Fibroblast of skin of right biceps (primary cell): ENCODE measurements around the gene CACNB4.

Experiments
- DNase-seq: peaks from one replicate; pipeline ENCODE4 v3.0.0-alpha.2; 2013

The CACNB4 gene

DNA sequence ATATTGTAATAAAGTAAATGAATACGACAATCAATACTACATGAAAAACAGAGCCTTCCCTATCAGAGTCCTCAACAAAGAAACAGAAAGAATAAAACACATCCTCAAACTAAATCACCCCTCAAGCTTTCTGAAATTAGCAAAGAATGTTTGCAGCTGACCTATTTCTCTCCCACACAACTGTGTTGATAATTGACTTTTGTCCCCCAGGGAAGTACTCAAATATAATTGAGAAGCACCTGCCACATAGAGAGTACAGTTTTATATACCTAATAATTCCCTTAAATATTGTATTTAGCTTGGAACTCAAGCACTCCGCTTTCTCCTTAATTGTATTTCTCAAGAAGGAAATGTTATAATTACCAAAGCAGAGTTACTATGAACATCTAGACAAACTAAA lies 12.6 kb downstream of the CACNB4 start:
- no peak for DNase-seq

DNA sequence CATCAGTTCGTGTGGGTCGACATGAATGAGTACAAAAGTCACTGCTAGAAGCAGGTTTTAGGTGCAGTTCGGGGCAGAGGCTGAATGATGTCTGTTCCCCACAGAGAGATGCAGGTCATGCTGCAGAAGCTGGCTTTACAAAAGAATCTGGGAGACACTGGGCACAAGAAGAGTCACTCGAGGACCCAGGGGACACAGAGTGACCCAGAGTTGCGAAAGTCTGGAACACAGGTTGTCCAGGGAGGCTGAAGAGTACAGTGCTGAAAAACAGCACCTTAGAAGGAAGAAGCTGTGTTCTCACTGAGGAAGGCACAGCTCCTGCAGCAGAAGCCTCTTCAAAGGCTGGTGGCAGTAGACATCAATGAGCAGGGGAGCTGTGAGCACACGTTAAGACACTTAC lies 14.8 kb downstream of the CACNB4 start:
- DNase-seq = no peak

DNA sequence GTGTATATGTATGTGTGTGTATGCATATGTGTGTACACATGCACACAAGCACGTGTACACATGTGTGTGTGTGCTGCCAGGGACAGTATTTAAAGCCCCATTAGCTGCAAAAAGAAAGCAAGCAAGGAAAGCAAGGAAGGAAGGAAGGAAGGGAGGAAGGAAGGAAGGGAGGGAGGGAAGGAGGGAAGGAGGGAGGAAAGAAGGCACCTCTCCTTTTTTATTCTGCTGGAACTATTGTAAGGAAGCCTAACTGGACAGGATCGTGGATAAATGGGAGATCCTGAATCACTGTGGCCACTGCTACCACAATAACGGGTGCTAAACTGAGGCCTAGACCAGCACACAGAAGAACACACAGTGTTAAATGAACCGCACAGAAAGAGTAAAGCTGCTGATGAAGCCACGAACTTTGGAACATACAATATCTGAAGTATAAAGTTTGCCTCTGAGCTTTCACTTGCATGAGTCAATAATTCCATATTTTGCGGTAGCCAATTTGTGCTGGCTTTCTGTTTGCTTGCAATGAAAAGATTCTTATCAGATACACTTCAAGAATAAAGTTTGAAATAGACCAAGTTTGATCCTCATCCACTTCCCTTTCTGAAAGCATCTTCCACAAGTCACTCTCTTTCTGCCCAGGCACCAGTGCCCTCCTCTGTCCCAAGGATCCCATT lies 15.5 kb downstream of the CACNB4 start:
- no peak for DNase-seq

DNA sequence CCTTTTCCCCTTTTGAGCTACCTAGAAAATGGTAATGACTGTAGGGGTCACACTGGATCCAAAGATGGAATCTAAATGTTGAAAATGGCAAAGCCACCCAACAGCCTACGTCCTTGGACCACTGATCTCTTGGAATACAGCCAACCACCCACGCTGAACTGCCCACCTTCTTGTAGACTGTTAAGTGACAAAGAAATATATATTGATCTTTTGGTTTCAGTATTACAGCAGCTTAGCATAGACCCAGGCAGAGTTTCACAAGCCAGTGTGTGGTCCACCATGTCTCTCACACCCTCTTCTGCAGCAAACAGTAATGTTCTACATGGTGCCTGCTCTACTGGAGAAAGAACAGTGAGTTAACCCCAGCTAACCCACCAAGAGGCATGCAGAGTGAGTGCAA lies 20.2 kb downstream of the CACNB4 start:
- no peak for DNase-seq

DNA sequence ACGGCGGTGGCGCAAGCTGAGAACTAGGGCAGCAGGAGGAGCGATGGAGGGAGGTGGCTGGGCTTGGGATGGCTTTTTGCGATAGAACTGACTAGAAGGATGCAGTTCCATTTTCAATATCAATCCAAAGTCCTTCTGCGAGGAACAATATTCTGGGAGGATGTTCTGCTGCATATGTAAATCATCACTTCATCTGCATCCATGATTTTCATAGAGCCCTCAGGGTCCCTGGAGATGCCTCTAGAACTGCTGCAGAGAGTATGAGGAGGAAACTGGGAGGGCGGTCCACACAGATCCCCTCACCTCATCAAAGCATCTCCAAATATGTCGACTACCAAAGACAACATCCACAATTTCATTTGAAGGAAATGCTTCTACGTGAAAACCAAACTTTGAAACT lies 20.8 kb downstream of the CACNB4 start:
- DNase-seq = no peak

DNA sequence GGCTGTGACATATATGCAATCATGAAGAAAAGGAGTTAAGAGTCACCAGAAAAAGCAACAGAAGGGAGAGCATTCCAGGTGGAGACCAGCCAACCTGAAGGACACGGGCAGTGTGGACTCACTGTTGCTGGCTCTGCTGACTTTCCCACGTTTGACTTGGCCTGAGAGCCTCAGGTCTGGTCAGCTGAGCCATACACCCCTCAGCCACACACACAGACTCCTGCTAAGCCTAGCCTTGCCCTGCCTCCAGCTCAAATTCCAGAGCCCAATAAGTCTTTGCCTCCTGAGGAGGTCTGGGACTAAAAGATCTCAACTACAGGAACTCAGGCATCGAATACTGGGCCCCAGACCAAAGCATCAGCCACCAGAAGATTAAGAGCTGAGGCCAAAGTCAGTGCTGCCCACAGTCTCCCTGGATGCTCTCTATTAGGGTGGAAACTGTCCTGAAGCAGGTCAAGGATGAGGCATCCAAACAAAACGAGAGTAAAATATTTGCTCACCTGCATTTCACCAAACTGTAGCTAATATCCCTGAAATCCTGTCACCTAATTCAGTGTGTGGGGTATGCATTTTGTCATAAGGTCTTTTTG lies 23.3 kb downstream of the CACNB4 start:
- no peak for DNase-seq

DNA sequence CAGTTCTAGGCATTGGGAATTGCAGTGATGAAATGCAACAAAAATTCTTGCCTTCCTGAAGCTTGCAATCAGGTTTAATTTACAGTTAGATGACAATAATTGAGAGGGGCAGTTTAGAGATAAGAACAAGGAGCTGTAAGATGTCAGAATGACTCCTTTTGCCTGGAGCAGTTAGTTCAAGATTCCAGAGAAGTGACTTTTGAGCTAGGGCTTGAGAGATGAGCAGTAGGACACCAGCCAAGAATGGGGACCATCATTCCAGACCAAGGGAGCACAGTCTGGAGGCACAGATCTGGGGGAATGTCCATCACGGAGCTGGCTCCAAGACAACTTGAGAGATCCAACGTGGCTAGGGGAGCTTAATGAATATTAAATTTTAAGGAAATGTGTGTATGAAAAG lies 26.8 kb downstream of the CACNB4 start:
- DNase-seq = no peak

DNA sequence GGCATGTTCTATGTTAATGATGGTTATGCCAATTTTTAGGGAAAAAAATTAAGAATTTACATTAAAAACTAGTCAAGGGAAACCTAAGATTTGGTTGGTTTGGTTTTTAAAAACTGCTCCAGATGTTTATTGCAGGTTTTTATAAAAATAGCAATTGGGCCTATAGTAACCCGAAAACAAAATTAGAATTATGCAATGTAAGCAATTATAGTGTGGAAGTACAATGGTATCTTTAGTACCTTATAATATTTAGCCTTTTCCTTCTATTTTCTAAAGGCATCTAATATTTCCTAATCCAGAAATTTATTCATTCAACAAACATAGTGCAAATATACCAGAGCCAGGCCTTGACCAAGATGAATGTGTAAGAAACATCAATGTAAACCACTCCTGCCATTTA lies 27.3 kb downstream of the CACNB4 start:
- no peak for DNase-seq

DNA sequence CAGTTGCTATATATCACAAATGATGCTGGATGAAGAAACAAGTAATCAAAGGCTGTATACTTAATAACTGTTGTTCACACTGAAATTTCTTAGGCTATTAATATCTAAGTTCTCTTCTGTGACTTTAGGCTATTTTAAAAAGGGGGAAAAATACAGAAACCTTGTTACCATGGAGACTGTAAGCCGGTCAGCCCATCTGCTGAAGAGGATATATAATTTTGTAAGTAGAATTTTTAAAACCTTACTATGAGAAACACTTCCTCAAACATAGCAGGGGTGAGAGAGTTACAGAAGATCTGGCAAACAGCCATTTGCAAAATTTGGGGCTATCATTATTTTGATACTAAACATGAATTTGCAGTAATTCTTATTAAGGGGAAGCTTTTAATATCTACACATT lies 27.8 kb downstream of the CACNB4 start:
- no peak for DNase-seq

DNA sequence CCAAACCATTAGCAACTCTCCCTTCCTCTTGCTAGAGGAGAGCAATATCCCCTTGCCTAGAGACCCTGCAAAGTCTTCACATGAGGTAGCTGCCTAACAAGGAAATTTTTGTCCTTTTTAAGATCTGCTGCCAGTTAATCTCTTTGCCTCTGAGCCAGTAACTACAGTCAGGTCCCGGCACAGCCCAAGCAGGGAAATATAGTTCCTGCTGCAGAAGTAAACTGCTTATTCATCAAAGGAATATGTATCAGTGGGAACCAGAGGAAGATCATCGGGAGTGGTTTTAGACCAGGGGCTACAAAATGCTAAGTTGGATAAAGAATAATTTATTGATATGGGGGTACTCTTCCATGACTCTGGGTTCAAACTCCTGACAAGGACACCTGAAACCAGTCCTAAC lies 30.6 kb downstream of the CACNB4 start:
- DNase-seq = no peak

DNA sequence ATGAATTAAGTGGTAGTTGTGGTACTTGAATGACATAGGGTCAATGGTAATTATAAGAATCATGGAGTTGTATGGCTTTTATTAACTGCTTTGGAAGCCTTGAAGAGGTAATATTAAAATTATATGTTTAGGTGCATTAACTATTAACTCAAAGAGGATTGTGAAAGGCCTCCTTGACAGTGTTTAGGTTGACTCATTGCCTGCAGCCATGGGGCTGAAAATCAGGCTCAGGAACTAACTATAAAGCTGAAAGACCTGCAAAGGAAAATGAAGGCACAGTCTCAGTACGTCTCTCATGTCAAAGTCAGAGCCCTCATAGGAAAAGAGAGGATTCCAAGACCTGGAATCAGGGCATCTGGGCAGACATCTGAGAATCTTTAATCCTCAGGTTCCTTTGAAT lies 31.0 kb downstream of the CACNB4 start:
- no peak for DNase-seq

DNA sequence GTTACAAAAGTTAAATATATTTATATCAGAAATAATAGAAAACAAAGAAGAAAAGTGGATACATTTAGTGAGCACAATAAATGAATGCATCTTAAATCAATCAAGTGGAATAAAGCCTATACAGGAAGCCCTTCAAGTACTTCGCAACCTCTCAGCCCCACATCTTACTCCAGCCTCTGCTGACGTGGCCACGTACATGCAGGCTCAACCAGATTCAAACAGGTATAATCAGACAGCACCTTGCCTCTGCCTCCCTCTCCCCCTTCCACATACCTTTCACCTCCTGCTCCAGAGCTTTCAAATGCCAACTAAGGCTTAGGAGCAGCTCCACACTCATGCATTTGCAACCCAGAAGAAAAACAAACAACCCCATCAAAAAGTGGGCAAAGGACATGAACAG lies 32.9 kb downstream of the CACNB4 start:
- no peak for DNase-seq

DNA sequence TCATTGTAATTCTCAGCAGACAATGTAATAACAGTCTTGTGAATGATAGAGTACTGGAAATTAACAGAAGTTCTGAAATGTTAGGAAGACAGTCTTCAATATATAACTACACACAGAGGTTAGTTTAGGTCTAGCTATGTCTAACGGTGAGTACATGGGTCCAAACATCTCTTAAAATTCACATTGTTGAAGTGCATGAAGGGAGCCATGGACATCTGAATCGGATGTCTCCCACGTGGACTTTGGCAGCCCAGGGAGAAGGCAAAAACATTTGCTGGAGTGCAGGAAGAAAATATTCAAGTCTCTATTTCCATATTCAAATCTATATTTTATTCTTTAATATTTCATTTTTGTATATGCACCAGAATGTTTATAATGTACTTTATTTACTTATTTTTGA lies 34.8 kb downstream of the CACNB4 start:
- no peak for DNase-seq

DNA sequence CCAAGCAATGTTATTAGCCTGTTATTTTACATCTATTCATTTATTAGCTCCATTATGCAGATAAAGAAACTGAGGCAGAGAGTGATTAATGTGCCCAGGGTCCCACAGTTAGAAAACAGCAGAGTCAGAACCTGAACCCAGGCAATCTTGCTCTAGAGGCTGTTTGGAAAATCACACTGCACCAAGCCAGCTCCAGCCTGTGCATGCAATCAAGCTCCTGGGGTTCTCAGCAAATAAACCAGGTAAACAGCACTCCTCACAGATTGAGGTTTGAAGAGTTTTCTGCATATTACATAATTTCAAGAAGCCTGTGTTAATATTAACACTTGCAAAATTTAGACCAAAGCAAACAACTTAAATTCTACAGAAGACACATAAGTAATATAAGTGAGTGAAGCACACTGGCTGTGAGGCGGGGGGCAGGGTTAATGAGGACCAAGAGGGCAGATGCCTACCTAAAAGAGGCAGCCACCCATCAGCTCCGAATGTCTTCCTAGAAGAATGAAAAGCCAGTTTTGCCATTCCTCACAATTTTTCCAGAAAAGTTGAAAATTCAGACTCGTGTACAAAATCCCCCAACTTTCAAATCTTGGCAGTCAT lies 35.4 kb downstream of the CACNB4 start:
- no peak for DNase-seq

DNA sequence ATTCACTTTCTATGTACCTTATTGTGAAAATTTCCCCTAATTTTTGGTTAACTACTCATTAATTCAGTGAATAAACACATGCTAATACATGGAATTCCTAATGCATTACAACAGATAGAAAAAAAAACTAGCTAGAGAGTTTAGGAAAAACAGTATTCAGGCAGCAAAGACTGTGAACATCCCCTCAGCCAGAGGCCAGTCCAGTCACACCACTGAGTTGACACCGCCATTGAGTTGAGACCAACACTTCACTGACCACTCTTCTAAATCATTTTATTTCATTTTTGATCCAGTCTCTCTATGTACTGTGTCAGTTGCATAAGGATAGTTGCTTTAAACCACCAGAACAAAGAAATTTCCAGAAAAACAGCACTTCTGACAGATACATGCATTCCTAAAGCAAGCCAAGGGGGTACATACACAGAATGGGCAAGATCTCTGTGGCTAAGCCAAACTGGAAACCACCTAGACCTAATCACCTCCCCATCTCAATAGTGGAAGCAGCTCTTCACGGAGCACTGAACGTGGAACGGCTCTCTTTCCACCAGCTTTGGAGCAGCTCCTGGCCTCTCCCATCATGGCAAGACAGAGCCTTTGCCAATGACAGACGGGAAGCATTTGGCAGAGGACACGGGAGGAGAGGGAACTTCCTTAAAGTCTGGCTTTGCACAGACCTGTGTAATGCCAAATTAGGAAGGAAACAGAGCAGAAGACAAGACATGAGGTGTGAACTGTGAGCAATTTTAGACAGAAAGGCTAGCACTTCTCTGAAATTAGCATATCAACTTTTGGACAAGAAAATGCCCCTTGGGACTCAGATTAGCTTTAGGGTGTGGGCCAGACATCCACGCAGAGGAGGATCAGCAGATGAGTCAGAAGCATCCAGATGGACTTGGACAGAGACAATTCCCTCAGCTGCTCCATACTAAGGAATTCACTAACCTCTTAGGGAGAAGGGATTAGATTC lies 36.4 kb downstream of the CACNB4 start:
- peak; percentile 84 for DNase-seq

DNA sequence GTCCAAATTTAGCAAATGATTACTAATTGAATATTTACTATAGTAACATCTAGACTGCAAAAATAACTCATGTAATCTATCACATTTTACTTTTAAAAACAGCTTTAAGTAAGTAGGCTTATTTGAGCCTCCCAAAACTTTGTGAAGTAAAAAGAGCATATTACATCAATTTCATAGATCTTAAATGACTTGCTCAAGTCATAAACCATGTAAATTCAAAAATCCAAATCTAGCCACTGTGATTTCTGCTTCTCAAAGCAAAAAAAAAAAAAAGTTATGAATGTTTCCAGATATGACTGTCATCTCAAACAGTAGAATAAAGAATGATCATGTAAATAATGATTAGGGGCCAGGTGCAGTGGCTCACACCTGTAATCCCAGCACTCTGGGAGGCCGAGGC lies 37.5 kb downstream of the CACNB4 start:
- no peak for DNase-seq

DNA sequence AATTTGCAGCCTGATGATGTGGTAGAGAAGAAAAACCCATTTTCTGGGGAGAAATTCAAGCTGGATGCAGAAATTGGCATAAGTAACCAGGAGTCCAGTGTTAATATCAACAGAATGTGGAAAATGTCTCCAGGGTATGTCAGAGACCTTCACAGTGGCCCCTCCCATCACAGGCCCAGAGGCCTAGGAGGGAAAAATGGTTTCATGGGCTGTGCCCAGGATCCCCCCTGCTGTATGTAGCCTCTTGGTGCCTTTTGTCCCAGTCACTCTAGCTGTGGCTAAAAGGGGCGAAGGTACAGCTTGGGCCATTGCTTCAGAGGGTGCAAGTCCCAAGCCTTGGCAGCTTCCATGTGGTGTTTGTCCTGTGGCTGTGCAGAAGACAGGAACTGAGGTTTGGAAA lies 40.2 kb downstream of the CACNB4 start:
- DNase-seq = no peak

DNA sequence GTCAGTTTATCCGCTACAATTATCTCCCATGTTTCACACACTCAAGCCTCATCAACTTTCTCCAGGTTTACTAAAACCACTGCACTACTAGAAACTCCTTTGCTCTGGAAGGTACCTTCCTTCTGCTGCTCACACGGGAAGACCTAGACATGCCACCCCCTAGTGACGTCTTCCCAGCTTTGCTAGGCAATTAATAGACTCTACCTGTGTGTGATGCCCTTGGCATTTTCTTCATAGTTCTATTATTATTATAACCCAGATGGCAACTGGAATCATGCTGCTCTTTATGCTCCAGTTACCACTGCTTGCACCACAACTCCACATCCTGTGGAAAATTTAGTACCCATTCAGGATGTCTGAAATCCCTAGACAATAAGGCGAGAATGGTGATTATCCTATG lies 42.4 kb downstream of the CACNB4 start:
- DNase-seq = no peak

DNA sequence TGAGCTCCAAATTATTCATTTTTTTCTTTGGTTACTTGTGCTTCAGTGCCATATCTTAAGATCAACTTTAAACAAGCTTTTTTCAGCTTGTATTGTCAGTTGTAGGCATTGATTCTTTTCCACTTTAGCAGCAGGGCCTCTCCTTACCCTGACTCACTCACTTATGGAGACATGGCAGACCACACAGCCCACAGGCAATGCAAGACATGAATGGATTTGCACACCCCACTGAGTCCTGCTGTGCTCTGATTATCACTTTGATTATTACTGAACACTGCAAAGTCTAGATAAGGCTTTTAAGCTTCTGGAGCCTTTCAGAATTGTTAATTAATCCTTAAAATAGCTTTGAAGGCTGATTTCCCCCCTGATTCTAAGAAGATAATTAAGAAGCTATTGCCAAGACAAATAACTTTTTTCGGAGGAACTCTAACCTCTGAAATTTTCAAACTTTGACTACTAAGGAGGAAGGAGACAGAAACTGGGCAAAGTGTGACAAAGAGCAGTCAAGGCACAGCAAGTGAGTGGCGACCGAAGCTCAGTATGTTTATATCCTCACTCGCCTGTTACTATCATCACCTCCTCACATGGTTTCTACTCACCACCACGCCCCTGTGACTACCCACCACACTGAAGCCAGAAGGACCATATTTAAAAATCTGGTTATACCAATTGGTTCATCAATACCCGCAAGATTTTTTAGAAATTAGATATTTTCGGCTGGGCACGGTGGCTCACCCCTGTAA lies 43.3 kb downstream of the CACNB4 start:
- peak; percentile 28 for DNase-seq

DNA sequence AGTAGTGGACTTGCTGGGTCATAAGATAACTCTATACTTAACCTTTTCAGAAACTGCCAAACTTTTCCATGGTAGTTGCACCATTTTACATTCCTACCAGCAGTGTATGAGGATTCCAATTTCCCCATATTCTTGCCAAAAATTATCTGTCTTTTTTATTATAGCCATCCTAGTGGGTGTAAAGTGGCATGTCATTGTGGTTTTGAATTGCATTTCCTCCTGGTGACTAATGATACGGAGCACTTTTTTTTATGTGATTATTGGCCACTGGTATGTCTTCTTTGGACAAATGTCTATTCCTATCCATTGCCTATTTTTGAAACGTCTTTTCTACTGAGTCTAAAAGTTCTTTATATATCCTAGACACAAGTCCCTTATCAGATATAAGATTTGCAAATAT lies 44.3 kb downstream of the CACNB4 start:
- DNase-seq = peak; percentile 87

DNA sequence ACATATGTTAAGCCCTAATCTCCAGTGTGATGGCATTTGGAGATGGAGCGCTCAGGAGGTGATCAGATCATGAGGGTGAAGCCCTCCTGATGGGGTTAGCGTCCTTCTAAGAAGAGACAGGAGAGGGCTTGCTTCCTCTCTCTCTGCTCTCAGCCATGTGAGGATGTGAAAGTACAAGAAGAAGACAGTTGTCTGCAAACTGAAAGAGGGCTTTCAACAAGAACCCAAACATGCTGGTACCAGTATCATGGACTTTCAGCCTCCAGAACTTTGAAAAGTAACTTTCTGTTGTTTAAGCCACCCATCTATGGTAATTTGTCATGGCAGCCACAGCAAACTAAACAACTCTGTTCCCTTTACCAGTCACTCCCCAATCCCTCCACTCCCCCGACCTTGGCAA lies 47.4 kb downstream of the CACNB4 start:
- no peak for DNase-seq

DNA sequence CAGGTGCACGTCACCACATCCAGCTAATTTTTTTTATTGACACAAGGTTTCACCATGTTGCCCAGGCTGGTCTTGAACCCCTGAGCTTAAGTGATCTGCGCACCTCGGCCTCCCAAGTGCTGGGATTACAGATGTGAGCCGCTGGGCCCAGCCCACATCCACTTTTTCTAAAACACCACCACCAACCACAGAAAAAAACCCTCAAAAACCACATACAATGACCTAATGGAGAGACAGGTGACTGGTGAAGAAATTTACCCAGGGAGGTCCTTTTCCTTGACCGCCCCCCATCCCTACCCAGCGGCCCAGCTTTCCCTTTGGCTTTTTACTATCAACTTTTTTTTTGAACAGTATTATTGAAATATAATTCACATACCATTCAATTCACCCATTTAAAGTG lies 47.9 kb downstream of the CACNB4 start:
- no peak for DNase-seq

DNA sequence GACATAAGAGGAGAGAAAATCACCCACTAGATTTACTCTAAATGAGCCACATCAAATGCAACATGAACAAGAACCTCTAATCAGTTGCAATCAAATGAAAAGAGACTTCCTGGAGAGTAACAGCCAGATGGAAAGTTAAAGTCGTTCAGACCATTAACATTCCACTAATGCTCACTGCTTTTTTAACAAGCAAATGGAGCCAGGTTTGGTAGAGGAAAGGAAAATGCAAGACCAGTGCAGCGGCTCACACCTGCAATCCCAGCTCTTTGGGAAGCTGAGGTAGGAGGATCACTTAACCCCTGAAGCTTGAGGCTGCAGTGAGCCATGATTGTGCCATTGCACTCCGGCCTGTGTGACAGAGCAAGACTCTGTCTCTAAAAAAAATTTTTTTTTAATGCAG lies 48.5 kb downstream of the CACNB4 start:
- DNase-seq = no peak
